ENCODE data around the gene ANO1.

Gene ANO1

GRCh38 chr11:70155386-70155785, 77.3 kb downstream of the ANO1 start:
- TF ChIP-seq CTCF (IDR thresholded peaks at IDR 0.05; ENCODE audit: control insufficient read depth, extremely low read depth, insufficient read depth), result no peak
- no peak for DNase-seq (ENCODE audit: low read depth)
- H3K4me3 ChIP-seq (ENCODE audit: low read depth, low read length), result no peak overlapping the region

DNA sequence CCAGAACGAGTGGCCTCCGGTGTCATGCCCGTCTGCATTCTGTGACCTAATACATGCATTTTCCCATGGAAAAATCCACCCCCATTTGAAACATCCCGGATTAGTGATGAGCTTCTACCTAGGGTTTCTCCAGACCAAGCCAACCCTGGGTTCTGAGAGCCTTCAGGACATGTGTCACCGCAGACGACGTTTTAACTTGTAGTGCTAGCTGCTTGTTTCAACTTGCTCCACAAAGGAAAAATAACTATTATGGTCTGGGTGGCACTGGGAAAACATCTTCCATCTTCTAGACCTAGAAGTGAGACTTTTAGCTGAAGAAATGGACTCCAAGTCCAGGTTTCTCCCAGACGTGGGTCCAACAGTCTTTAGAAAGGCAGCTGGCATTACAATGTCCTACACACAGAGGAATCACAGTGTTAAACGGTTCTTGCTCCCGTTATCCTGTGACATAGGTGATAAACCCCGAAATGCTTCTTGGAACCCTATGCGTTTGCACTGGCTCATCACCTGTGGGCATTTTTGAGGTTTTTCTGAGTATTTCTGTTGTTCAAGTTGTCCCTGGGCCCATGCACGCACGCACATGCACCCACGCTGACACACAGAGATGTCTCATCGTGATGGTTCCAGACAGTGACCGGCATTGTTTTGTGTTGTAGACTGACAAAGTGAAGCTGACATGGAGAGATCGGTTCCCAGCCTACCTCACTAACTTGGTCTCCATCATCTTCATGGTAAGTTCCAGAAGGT, 78.3 kb downstream of the ANO1 start:
- H3K4me3 ChIP-seq (ENCODE audit: low read depth, low read length), result no peak overlapping the region
- TF ChIP-seq CTCF (IDR thresholded peaks at IDR 0.05; ENCODE audit: control insufficient read depth, extremely low read depth, insufficient read depth), result no peak
- no peak for DNase-seq (ENCODE audit: low read depth)

- H3K4me3 ChIP-seq (ENCODE audit: low read depth, low read length), result no peak overlapping the region
- peak; percentile 22; the same call in 1 of the 2 replicates for TF ChIP-seq CTCF (IDR thresholded peaks at IDR 0.05; ENCODE audit: control insufficient read depth, extremely low read depth, insufficient read depth)
- no peak for DNase-seq (ENCODE audit: low read depth)
These were observed 80.1 kb downstream of the ANO1 start for GRCh38 chr11:70158201-70158600.

DNA sequence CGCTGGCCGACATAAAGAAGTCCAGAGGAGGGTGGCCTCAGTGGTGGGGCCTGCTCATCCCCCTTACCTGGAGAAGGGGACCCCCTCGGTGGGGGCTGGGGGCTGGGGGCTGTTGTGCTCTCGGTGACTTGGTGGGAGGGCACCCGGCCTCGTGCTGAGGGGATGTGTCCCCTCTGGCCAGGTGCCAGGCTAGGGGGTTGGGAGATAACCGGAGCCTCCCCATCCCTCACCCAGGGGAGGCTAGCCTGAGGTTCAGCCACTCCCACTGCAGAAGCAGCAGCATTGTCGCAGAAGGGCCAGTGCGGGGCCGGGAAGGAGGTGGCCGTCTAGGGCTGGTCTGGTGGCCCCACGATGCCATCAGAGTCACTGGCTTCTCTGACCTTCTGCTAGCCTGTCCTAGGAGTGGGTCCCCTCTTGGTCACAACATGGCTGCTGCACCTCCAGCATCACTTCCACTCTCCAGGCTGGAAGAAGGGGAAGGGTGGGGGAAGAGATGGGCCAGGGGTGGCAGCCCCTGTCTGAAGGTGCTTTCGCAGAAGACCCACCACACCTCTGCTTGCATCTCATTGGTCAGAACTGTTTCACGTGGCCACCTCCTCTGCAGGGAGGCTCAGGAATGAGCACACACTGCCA, 80.8 kb downstream of the ANO1 start:
- no peak overlapping the region for H3K4me3 ChIP-seq (ENCODE audit: low read depth, low read length)
- TF ChIP-seq CTCF (IDR thresholded peaks at IDR 0.05; ENCODE audit: control insufficient read depth, extremely low read depth, insufficient read depth), result no peak
- no peak for DNase-seq (ENCODE audit: low read depth)

DNA sequence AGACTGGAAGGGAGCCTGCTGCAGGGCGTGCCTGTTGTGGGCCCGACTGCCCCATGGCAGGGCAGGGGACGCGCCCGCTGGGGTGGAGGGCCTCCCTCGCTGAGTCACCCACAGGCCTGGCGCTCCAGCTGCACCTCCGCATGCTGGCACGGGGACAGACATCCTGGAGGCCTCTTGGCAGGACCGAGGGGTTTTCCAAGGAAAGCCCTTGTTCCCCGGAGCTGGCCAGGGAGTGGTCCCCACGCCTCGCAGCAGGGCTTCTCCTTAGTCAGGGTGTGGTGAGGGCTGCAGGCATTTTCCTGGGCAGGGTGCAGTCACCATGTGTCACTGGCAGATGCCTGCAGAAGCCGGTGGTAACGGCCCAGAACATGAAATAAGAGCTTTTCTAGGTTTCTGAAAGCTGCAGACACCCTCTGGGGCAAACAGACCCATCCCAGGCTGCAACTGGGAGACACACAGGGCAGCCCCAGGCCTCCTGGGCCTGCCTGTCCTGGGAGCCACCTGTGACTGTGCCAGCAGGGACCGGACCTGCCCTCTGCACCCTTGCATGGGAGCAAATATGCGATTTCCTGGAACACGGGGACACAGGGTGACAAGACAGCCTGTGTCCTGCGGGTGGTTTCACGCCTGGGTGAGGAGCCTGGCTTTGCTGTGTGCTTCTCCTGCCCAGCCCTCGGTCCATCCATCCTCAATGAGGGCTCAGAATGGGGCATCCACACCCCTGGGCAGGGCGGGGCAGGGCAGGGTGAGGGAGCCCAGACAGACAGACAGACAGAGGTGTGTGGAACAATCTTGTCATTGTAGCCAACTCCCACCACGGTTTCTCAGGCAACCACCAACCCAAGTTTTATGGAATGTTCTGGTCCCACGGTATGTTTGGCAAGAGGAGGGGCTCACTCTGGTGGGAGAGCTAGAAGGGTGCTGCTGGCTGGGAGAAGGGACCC, 81.8 kb downstream of the ANO1 start:
- H3K4me3 ChIP-seq (ENCODE audit: low read depth, low read length), result no peak overlapping the region
- no peak for DNase-seq (ENCODE audit: low read depth)
- no peak for TF ChIP-seq CTCF (IDR thresholded peaks at IDR 0.05; ENCODE audit: control insufficient read depth, extremely low read depth, insufficient read depth)

GRCh38 chr11:70161043-70161625, 83.0 kb downstream of the ANO1 start:
- no peak for TF ChIP-seq CTCF (IDR thresholded peaks at IDR 0.05; ENCODE audit: control insufficient read depth, extremely low read depth, insufficient read depth)
- no peak overlapping the region for H3K4me3 ChIP-seq (ENCODE audit: low read depth, low read length)
- DNase-seq (ENCODE audit: low read depth), result no peak

Measured in LNCaP clone FGC (cell line).